HEK293T (cell line): Measurements from ENCODE around the gene CHTOP.

Experiments
- CTCF ChIA-PET: fragments of 350-600 bp; formaldehyde crosslinking; extraction: SDS; loops from one replicate; lab custom pipeline; 2021; ENCODE audit warnings: antibody characterized with exemption, inconsistent platforms; lab: Yijun Ruan, JAX
- POLR2A ChIA-PET: fragments of 350-600 bp; formaldehyde crosslinking; extraction: SDS; loops from one replicate; lab custom pipeline; 2020; ENCODE audit warnings: antibody characterized with exemption, inconsistent platforms; lab: Yijun Ruan, JAX
- DNase-seq: peaks from one replicate; pipeline ENCODE4 v3.0.0; 2012; ENCODE audit warnings: mixed read lengths; ENCODE audit errors: extremely low spot score
- ARNT ChIP-seq: fragments of 450-650 bp; IDR thresholded peaks from 2 replicates; pipeline ENCODE4 v1.6.1; 2017; ENCODE audit warnings: mild to moderate bottlenecking
- BHLHE40 ChIP-seq: fragments of 450-650 bp; IDR thresholded peaks from 2 replicates; pipeline ENCODE4 v1.6.1; 2016; ENCODE audit warnings: mild to moderate bottlenecking, moderate library complexity, borderline replicate concordance
- CTBP1 ChIP-seq: fragments of 450-650 bp; IDR thresholded peaks from 2 replicates; pipeline ENCODE4 v1.6.1; 2016; ENCODE audit warnings: borderline replicate concordance
- ELF4 ChIP-seq: fragments of 450-650 bp; IDR thresholded peaks from 2 replicates; pipeline ENCODE4 v1.6.1; 2017; ENCODE audit warnings: antibody characterized with exemption
- FOXA1 ChIP-seq: fragments of 450-650 bp; IDR thresholded peaks from 2 replicates; pipeline ENCODE4 v1.6.1; 2016; ENCODE audit warnings: mild to moderate bottlenecking
- FOXK2 ChIP-seq: fragments of 450-650 bp; IDR thresholded peaks from 2 replicates; pipeline ENCODE4 v1.6.1; 2016; ENCODE audit warnings: mild to moderate bottlenecking
- FOXM1 ChIP-seq: fragments of 450-650 bp; IDR thresholded peaks from 2 replicates; pipeline ENCODE4 v1.6.1; 2017; ENCODE audit warnings: mild to moderate bottlenecking, borderline replicate concordance
- HDGF ChIP-seq: fragments of 450-650 bp; IDR thresholded peaks from 2 replicates; pipeline ENCODE4 v1.6.1; 2017; ENCODE audit warnings: antibody characterized with exemption, borderline replicate concordance
- L3MBTL2 ChIP-seq: fragments of 450-650 bp; conservative IDR thresholded peaks from 2 replicates; pipeline ENCODE4 v1.6.1; 2016; ENCODE audit warnings: mild to moderate bottlenecking
- LEF1 ChIP-seq: fragments of 450-650 bp; IDR thresholded peaks from 2 replicates; pipeline ENCODE4 v1.6.1; 2017; ENCODE audit warnings: mild to moderate bottlenecking, borderline replicate concordance
- NFRKB ChIP-seq: fragments of 450-650 bp; IDR thresholded peaks from 2 replicates; pipeline ENCODE4 v1.6.1; 2016; ENCODE audit warnings: mild to moderate bottlenecking, moderate library complexity
- PKNOX1 ChIP-seq: fragments of 450-650 bp; IDR thresholded peaks from 2 replicates; pipeline ENCODE4 v1.6.1; 2016
- SP1 ChIP-seq: fragments of 450-650 bp; IDR thresholded peaks from 2 replicates; pipeline ENCODE4 v1.6.1; 2017
- SUZ12 ChIP-seq: fragments of 450-650 bp; IDR thresholded peaks from 2 replicates; pipeline ENCODE4 v1.6.1; 2016; ENCODE audit warnings: mild to moderate bottlenecking
- TARDBP ChIP-seq: fragments of 450-650 bp; IDR thresholded peaks from 2 replicates; pipeline ENCODE4 v1.6.1; 2016
- ZNF384 ChIP-seq: fragments of 450-650 bp; IDR thresholded peaks from 2 replicates; pipeline ENCODE4 v1.6.1; 2016

CHTOP gene

GRCh38 chr1:153614189-153614900 is 19.5 kb upstream of the CHTOP start:
- POLR2A ChIA-PET: interaction anchor here (0.9 to 6.3 kb wide), 3 partner anchors 9 to 20 kb away, joined by 4 to 72 read pairs (median 28); partner anchors contain the start of genes CHTOP, S100A1 and S100A13
- TF ChIP-seq LEF1 (no peak), BHLHE40 (no peak), SP1 (no peak), NFRKB (no peak), HDGF (no peak), CTBP1 (no peak), ARNT (no peak), PKNOX1 (no peak), TARDBP (no peak), ELF4 (no peak), FOXM1 (no peak), SUZ12 (no peak), FOXA1 (no peak), ZNF384 (no peak), FOXK2 (no peak)
- CTCF ChIA-PET: interaction anchor here (0.6 to 2.8 kb wide), 2 partner anchors 13 to 181 kb away, joined by 3 to 27 read pairs; partner anchors contain the start of genes S100A1 and S100A13
- no peak for DNase-seq

DNA sequence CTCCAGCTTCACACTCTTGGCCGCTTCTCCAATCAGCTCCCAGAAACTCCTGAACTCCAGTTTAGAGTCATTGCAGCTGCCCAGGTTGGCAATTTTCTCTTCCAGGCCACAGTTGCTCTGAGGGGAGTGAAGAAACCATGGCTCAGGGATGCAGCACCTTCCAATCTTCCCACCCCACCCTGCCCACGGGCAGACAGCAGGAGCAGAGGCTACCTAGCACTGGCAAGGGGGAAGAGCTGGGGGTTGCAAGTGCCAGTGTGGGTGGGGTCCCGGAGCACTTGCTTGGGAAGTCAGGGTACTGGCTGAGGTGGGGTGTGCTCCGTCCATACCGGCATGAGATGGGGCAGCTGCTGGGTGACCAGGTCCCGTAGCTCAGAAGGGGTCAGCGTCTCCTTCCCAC is 19.0 kb upstream of the CHTOP start:
- no peak for DNase-seq
- POLR2A ChIA-PET: interaction anchor here (0.9 to 6.3 kb wide), 3 partner anchors 9 to 19 kb away, joined by 4 to 72 read pairs (median 28); partner anchors contain the start of genes CHTOP, S100A1 and S100A13

DNA sequence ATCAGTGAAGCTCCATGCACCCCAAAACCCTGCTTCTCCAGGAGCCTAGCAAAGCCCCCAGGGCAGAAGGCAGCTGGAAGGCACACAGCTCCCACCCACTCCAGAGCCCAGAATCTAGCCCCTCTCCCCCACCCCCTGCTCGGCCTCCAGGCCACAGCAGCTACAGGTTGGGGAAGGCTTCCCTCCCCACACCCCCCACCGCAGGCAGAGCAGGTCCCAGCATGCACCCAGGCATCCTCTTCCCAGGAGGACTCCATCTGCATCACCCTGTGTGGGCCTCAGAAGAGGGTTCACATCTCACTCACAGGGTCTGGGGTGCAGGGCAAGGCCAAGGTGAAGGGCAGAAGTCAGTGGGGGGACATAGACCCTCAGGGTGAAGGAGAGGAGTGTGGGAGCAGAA is 18.5 kb upstream of the CHTOP start:
- TF ChIP-seq ELF4 (no peak), ARNT (no peak), SP1 (no peak), FOXM1 (no peak), HDGF (no peak)
- ChIA-PET POLR2A (interaction anchor here (1.0 to 6.3 kb wide), 3 partner anchors 12 to 19 kb away, joined by 3 to 72 read pairs (median 28); partner anchors contain the start of genes CHTOP, S100A1 and S100A13), CTCF (interaction anchor here (0.6 to 2.8 kb wide), 2 partner anchors 12 to 182 kb away, joined by 3 to 27 read pairs; partner anchors contain the start of genes S100A1 and S100A13)
- no peak for DNase-seq

More for the DNA sequence above, 19.0 kb upstream of the CHTOP start:
- CTCF ChIA-PET: interaction anchor here (0.6 to 2.8 kb wide), 2 partner anchors 13 to 182 kb away, joined by 3 to 27 read pairs; partner anchors contain the start of genes S100A1 and S100A13
- TF ChIP-seq L3MBTL2: no peak
- no peak for TF ChIP-seq FOXK2
- no peak for TF ChIP-seq NFRKB
- no peak for TF ChIP-seq FOXA1
- no peak for TF ChIP-seq ELF4
- no peak for TF ChIP-seq LEF1
- TF ChIP-seq ZNF384: no peak
- TF ChIP-seq TARDBP: no peak
- TF ChIP-seq FOXM1: no peak
- TF ChIP-seq SUZ12: no peak
- TF ChIP-seq PKNOX1: no peak
- TF ChIP-seq SP1: no peak
- TF ChIP-seq ARNT: no peak
- TF ChIP-seq CTBP1: no peak
- TF ChIP-seq HDGF: no peak
- TF ChIP-seq BHLHE40: no peak

GRCh38 chr1:153616144-153616916 is 17.5 kb upstream of the CHTOP start, which contains the start of gene S100A14:
Gene S100A14 (minus strand): TSS chr1:153616325. CDS start chr1:153615858, 467 bp downstream.
- ChIA-PET POLR2A (interaction anchor here (1.0 to 6.3 kb wide), 3 partner anchors 11 to 18 kb away, joined by 3 to 72 read pairs (median 28); partner anchors contain the start of genes CHTOP, S100A1 and S100A13), CTCF (interaction anchor here (0.6 to 2.8 kb wide), 2 partner anchors 11 to 28 kb away, joined by 3 to 27 read pairs; partner anchors contain the start of genes S100A1 and S100A13)
- no peak for DNase-seq
- no peak for TF ChIP-seq ARNT
- no peak for TF ChIP-seq ELF4
- no peak for TF ChIP-seq SP1
- TF ChIP-seq CTBP1: no peak
- no peak for TF ChIP-seq LEF1
- TF ChIP-seq BHLHE40: no peak
- no peak for TF ChIP-seq HDGF

DNA sequence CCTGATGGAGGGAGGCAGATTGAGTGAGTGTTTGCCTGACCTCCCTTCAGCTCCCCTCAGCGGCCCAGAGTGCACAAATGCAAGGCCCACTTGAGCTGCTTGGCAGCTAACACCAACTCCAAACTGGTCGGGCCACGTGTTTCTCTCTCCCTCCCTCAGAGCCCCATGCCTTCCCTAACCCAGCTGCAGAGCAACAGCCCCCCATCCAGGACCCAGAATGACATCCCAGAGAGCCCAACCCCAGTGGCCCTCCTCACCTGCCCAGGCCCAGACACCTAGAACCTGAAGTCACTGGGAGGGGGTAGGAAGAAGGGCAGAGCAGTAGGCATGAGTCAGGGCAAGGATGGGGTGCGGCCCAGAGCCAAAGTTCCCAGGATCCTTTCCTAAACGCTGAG is 17.0 kb upstream of the CHTOP start:
- no peak for DNase-seq
- no peak for TF ChIP-seq TARDBP
- ChIA-PET POLR2A (interaction anchor here (3.1 to 6.3 kb wide), 2 partner anchors 10 to 17 kb away, joined by 28 to 72 read pairs; partner anchors contain the start of genes CHTOP, S100A1 and S100A13), CTCF (interaction anchor here (2.5 kb wide), 1 partner anchor 11 kb away, joined by 11 read pairs; the partner anchor contains the start of gene S100A13)

GRCh38 chr1:153617663-153618062 is 16.2 kb upstream of the CHTOP start:
- no peak for DNase-seq
- ChIA-PET CTCF (interaction anchor here (2.5 kb wide), 1 partner anchor 10 kb away, joined by 11 read pairs; the partner anchor contains the start of gene S100A13), POLR2A (interaction anchor here (0.7 to 6.3 kb wide), 2 partner anchors 9 to 17 kb away, joined by 3 to 72 read pairs; partner anchors contain the start of genes S100A1 and S100A13)
- TF ChIP-seq TARDBP (no peak), BHLHE40 (no peak), CTBP1 (no peak), ZNF384 (no peak), FOXA1 (no peak), FOXK2 (no peak), HDGF (no peak), ELF4 (no peak), LEF1 (no peak), SP1 (no peak), NFRKB (no peak), ARNT (no peak), FOXM1 (no peak), SUZ12 (no peak), L3MBTL2 (no peak), PKNOX1 (no peak)
